GM19463 (cell line): ENCODE data around the gene MS4A3.
A peak's percentile ranks its signal among the peaks of the same experiment; 100 is the strongest.
"Not testable (repeated sequence)": the region's sequence is repeated elsewhere in the genome, so short reads cannot be mapped to it uniquely, and the experiment has no call there.

Experiments used
- ATAC-seq: cut with Tn5 transposase; IDR thresholded peaks from one replicate; pipeline ENCODE4 v1.9.1; 2021; ENCODE audit warnings: mild to moderate bottlenecking, moderate library complexity; ENCODE audit not compliant: unreplicated experiment

MS4A3 gene

GRCh38 chr11:60088364-60088763 lies 31.9 kb downstream of the MS4A3 start, which contains the start of gene MS4A2:
TSS of gene MS4A2 (plus strand) at chr11:60088664. CDS start at chr11:60088766, 102 bp downstream.
- no peak for ATAC-seq

DNA sequence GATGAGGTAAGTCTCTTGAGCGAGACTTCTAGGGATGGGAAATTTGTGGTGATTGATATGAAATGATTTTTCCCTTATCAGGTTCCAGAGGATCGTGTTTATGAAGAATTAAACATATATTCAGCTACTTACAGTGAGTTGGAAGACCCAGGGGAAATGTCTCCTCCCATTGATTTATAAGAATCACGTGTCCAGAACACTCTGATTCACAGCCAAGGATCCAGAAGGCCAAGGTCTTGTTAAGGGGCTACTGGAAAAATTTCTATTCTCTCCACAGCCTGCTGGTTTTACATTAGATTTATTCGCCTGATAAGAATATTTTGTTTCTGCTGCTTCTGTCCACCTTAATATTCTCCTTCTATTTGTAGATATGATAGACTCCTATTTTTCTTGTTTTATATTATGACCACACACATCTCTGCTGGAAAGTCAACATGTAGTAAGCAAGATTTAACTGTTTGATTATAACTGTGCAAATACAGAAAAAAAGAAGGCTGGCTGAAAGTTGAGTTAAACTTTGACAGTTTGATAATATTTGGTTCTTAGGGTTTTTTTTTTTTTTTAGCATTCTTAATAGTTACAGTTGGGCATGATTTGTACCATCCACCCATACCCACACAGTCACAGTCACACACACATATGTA lies 39.1 kb downstream of the MS4A3 start:
- no peak for ATAC-seq

GRCh38 chr11:60097189-60097588 lies 40.7 kb downstream of the MS4A3 start:
- no peak for ATAC-seq

DNA sequence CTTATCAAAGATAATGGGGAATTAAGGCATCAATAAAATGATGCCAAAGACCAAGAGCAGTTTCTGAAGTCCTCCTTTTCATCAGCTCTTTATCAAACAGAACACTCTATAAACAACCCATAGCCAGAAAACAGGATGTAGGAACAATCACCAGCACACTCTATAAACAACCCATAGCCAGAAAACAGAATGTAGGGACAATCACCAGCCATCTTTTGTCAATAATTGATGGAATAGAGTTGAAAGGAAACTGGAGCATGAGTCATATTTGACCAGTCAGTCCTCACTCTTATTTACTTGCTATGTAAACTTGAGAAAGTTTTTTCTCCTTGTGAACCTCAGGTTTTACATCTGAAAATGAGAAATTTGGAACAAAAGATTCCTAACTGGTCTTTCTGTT lies 42.0 kb downstream of the MS4A3 start:
- peak; percentile 95 for ATAC-seq

- ATAC-seq = no peak
These were observed 44.1 kb downstream of the MS4A3 start for GRCh38 chr11:60100516-60100915.

- ATAC-seq = not testable (repeated sequence)
These were observed 44.9 kb downstream of the MS4A3 start for GRCh38 chr11:60101368-60101767.

DNA sequence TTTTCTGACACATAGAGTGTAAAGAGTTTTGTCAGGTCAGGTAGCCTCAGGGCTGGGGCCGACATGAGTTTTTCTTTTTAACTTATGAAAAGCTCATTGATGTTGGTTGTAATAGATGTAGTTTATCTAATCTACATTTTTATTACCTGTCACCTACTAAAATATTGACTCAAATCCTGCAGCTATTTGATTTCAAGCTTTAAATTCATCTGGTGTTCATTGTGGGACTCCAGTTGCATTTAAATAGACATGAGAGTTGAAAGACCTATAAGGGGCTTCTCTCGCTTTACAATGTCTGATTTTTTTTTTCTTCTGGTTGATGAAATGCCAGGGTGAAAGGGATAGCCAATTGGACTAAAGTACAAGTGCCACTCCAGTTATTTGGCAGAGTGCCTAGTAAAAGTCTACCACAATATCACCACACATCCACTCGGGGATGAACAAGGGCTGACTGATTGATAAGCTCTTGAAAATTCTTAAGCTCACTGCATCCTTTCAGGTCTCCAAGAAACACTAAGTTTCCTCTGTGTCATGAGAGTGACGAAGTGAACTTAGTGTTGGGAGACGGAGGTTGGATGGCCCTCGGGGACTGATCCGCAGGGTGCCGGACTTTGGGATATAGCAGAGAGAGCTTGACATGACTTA lies 48.1 kb downstream of the MS4A3 start:
- ATAC-seq = not testable (repeated sequence)

- ATAC-seq = not testable (repeated sequence)
These were observed 52.2 kb downstream of the MS4A3 start for GRCh38 chr11:60108631-60109030.

GRCh38 chr11:60111793-60112192 lies 55.3 kb downstream of the MS4A3 start:
- no peak for ATAC-seq

DNA sequence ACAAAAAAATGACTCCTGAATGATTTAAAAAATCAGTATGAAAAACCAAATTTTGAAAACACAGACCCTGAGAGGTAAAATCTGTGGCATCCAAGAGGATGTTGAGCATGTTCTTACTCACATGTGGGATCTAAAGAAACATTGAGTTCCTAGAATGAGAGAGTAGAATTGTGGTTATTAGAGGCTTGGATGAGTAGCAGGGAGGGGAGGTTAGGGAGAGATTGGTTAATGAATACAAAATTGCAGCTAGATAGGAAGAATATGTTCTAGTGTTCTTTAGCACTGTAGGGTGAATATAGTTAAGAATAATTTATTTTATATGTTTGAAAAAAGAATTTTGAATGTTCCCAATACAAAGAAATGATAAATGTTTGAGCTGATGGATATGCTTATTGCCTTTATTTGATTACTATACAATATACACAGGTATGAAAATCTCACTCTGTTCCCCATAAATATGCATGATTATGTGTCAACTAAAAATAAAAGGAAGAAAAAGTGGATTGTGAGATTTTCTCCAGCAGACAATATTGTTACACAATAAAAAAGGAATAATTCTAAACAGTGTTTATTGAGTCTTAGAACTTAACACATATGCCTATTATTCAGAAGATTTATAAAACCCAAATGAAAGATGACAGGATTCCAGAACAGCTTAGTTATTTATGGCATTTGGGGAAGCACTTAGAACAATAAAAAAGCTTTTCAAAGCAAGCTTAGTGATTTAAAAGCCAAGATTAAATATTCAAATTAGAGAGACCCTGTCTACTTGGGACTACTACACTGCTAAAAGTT lies 60.7 kb downstream of the MS4A3 start:
- no peak for ATAC-seq

DNA sequence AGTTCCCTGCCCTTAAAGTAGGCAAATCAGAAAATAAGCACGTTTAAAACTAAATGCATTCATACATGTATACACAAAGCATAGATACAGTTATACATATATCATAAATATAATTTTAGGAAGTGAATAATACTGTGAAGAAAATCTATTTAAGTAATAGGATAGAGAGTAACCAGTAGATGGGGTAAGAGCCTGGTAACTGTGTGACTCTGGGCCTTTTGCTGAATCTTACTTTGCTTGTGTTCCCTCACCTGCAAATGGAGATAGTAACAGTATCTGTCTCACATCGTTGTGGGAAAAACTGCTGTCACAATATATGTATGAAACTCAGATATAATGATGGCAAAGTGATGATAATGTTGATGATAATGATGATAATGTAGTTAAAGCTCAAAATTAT lies 61.9 kb downstream of the MS4A3 start:
- ATAC-seq = no peak

DNA sequence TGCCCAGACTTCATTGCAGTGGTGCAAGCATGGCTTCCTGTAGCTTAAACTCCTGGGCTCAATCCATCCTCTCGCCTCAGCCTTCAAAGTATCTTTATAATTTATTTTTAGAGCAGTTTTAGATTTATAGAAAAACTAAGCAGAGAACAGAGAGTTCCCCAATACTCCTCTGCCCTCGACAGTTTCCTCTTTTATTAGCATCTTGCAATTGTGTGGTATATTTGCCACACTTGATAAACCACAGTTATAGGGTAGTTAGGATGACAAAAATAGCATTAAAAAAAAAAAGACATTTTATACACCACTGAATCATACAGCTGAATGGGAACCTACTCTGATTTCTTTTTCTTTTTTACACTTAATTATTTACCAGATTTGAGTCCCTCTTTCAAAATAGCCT lies 63.2 kb downstream of the MS4A3 start:
- no peak for ATAC-seq
